Measurements from ENCODE around the gene SMTNL1.

The SMTNL1 gene

GRCh38 chr11:57596266-57596885 is 59.0 kb downstream of the SMTNL1 start:
- DNase-seq (ENCODE audit: low read depth): no peak

DNA sequence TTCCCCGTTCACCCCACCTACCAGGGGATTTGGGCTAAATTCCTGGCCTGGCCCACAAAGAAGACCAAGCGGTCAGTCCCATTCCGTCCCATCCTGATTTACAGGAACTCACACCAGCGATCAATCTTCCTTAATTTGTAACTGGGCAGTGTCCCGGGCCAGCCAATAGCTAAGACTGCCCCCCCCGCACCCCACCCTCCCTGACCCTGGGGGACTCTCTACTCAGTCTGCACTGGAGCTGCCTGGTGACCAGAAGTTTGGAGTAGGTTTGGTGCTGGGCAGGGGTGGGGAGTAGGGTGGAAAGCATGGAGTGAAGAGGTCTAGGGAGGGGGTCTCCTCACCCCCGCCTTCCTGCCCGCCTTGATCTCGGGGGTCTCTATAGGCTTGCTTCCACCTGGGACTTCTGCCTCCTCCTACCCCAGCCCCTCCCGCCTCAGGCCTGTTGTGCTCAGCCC is 60.1 kb downstream of the SMTNL1 start, which contains the start of gene SERPING1:
Gene SERPING1 (plus strand): TSS at position 225 of the 455 bp plus-strand sequence. CDS start 586 bp downstream, outside the sequence.
- DNase-seq (ENCODE audit: low read depth): no peak

DNA sequence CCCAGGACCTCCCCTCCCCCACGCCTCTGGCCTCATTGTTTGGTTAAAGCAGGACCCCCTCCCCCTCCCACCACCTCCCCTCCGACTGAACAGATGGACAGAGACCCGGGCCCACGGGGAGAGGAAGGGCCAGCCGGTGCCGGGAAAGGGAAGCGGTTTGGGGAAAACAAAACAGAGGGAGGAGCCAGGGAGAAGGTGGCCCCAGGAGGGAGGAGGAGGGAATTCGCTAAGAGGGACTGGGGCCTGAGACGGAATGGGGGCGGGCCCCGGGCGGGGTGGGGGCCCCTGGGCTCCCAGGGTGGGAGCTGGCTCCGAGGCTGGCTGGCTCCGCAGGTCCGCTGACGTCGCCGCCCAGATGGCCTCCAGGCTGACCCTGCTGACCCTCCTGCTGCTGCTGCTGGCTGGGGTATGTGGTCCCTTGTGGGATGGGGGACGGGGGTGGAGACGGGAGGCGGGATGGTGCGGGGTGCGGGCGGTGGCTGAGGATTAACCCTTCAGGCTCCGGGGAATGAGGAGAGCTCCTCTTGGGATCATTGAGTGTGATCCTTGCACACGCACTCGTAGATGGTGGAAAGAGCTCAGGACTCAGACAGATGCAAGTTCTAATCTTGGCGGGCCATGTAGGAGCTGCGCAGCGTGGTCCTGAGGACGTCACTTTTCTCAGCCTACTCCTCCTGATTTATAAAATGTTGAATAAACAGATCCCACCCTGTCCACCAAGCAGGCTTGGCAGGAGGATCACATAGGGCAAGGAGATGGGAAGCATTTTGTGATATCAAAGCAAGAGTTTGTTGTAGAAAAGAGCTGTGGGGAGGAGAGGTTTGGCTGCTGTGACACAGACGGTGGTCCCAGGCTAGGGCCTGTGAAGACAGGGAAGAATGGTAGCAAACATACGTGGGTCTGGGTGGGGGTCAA is 60.8 kb downstream of the SMTNL1 start:
- DNase-seq (ENCODE audit: low read depth): no peak

- no peak for DNase-seq (ENCODE audit: low read depth)
Observed at GRCh38 chr11:57598831-57599155, 61.4 kb downstream of the SMTNL1 start.

DNA sequence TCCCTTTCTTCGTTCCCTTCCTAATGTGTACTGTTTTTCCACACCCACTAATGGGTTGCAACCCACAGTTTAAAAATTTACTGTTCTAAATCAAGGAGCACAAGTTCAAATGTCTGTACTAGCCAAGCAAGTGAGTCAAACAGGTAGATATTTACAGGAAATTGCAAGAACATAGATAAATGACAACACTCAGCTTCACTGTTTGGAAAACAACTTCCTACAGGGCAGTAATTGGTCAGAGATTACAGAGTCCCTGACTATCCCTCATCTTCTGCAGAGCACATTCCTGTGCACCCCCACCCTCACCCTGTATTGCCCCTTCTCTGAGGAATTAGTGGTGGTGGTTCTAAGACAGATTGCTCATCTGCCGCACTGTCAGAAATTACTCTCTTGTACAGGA is 62.0 kb downstream of the SMTNL1 start:
- no peak for DNase-seq (ENCODE audit: low read depth)

All from activated T-helper 1 cell treated with Interleukin-2 at 50 U/mL for 16 hours (primary cell).